Spleen (tissue), 11 donors: ENCODE data around the gene MZF1. TPM values are rescaled to one million over a fixed set of nuclear protein-coding genes. Genes with fewer than 3 reads are reported as not detected.

Experiments used
- DNase-seq: peaks from one replicate; pipeline ENCODE4 v3.0.0-alpha.2; 2020
- H3K27ac ChIP-seq, 8 donors: fragments of 200-600 bp; sonication (generic) in 7 of 8; 1 replicate in 4 of 8; 2 replicates in 4 of 8; pipeline versions ENCODE4 v1.5.0 to v1.8.0; 2016 to 2021; ENCODE audit warnings: inconsistent platforms in 4 of 8, mild to moderate bottlenecking in 4 of 8, moderate library complexity in 1 of 8
- H3K27me3 ChIP-seq, 7 donors: fragments of 200-600 bp; sonication (generic) in 6 of 7; replicated peaks in 1 of 7; 1 replicate in 4 of 7; 2 replicates in 3 of 7; pipeline versions ENCODE4 v1.5.0 to v1.8.0; 2016 to 2021; ENCODE audit warnings: inconsistent platforms in 3 of 7, mild to moderate bottlenecking in 1 of 7
- H3K36me3 ChIP-seq, 6 donors: fragments of 200-600 bp; sonication (generic) in 5 of 6; 1 replicate in 4 of 6; 2 replicates in 2 of 6; pipeline versions ENCODE4 v1.5.0 to v1.8.0; 2016 to 2021; ENCODE audit warnings: inconsistent platforms in 2 of 6
- H3K4me1 ChIP-seq, 6 donors: fragments of 200-600 bp; sonication (generic) in 5 of 6; 1 replicate in 3 of 6; 2 replicates in 3 of 6; pipeline versions ENCODE4 v1.5.0 to v1.8.0; 2016 to 2021; ENCODE audit warnings: inconsistent platforms in 3 of 6
- H3K4me3 ChIP-seq, 8 donors: fragments of 200-600 bp; sonication (generic) in 7 of 8; 1 replicate in 4 of 8; 2 replicates in 4 of 8; pipeline versions ENCODE4 v1.5.0 to v1.8.0; 2016 to 2021; ENCODE audit warnings: inconsistent platforms in 4 of 8, mild to moderate bottlenecking in 4 of 8, moderate library complexity in 2 of 8
- H3K9me3 ChIP-seq, 8 donors: fragments of 200-600 bp; sonication (generic) in 7 of 8; 1 replicate in 4 of 8; 2 replicates in 4 of 8; pipeline versions ENCODE4 v1.5.0 to v1.8.0; 2016 to 2021; ENCODE audit warnings: inconsistent platforms in 4 of 8
- CTCF ChIP-seq, 11 experiments: fragments of 200-600 bp in 7 of 11; fragments of 450-650 bp in 4 of 11; sonication (generic) in 4 of 11; IDR thresholded peaks in 8 of 11; conservative IDR thresholded peaks in 3 of 11; 1 replicate in 7 of 11; 2 replicates in 4 of 11; pipeline versions ENCODE4 v1.4.0 to v1.8.0; 2016 to 2021; ENCODE audit warnings: antibody characterized with exemption in 11 of 11, inconsistent platforms in 4 of 11, mild to moderate bottlenecking in 1 of 11
- POLR2A ChIP-seq, 3 donors: fragments of 450-650 bp; IDR thresholded peaks; one replicate each; pipeline ENCODE4 v1.5.1; 2017; ENCODE audit warnings: antibody characterized with exemption in 3 of 3, mild to moderate bottlenecking in 1 of 3
- POLR2AphosphoS5 ChIP-seq, 3 donors: sonication (generic); formaldehyde crosslinking; IDR thresholded peaks; one replicate each; pipeline ENCODE4 v1.5.1; 2017; ENCODE audit warnings: antibody characterized with exemption in 3 of 3
- WGBS, 5 donors: extraction: QIAGEN DNeasy Blood & Tissue Kit in 3 of 5; methylation state at CpG; one replicate each; pipeline versions ENCODE4 v1.1.5 to v1.1.7; 2013 to 2018; 5-methylcytosine and 5-hydroxymethylcytosine counted together
- intact Hi-C: fragments of 100-400 bp; cut with DNase I; formaldehyde crosslinking; loops from one replicate; pipeline ENCODE4 v1.15.0; 2023; ENCODE audit warnings: low total_unique reads
- microRNA-seq, 3 donors: library from miRNA; unstranded; fragments of <30 nt; microRNA quantifications; one replicate each; pipeline versions ENCODE4 to v1.1.0, GENCODE V29; 2019 to 2020
- polyA plus RNA-seq, 3 donors: library from polyadenylated mRNA; stranded (reverse); fragments of 200-250 nt; gene quantifications; one replicate each; pipeline ENCODE4 v1.2.1, GENCODE V29; 2013
- small RNA-seq, 4 donors: library from RNA; depleted of rRNA; stranded (forward); fragments of <200 nt; gene quantifications; one replicate each; pipeline ENCODE3, GENCODE V24; 2016
- total RNA-seq, 7 donors: library from RNA; depleted of rRNA in 3 of 7; stranded (reverse); fragments of >200 nt in 3 of 7; fragmentation: NEBNext Ultra II Directional in 4 of 7; extraction: Animal tissue kit (Norgen Biotek cat#: 25700) in 4 of 7; gene quantifications; one replicate each; pipeline versions ENCODE4 v1.1.0 to v1.2.1, GENCODE V29; 2016 to 2021
- donor health status: healthy with polysubstance abuse.
- donor health status: DM: no; HTN: no; CAD: no; lungs with moderate emphysema.
- donor health status: DM: no; HTN: no; CAD: no.
- donor health status: Bipolar disorder and iron deficiency.
- donor health status: healthy.
- donor health status: DM: no; HTN: no; CAD: no.
- donor health status: DM: yes; HTN: yes; CAD: no.

The MZF1 gene
- total and polyA plus RNA-seq, 10 donors, result 13.2 to 41.6 (median 35.6) TPM

- H3K9me3 ChIP-seq, result peaks cover 0 to under 1% (median 0%) of the 10 kb centered on the region in 8 donors
- H3K4me3 ChIP-seq, result peak overlapping the region; percentile 21 to 74 (median 40)
- H3K4me1 ChIP-seq, result peaks cover 22 to 59% (median 52%) of the 10 kb centered on the region in 6 donors
- peak; percentile 85 to 90 (median 89) for TF ChIP-seq POLR2AphosphoS5 (IDR thresholded peaks at IDR 0.05)
- TF ChIP-seq CTCF (IDR thresholded peaks at IDR 0.05 in 8 of 11, conservative IDR thresholded peaks at IDR 0.05 in 3 of 11), result peak; percentile 80 to 98 (median 97)
- TF ChIP-seq POLR2A (IDR thresholded peaks at IDR 0.05), result no peak
- intact Hi-C loops, result no loop called here
- peaks cover 3 to 34% (median 17%) of the 10 kb centered on the region in 6 donors for H3K36me3 ChIP-seq
- H3K27ac ChIP-seq, result peak overlapping the region in 7 of 8 donors; percentile 55 to 77 (median 64)
- H3K27me3 ChIP-seq, result no peaks in the 10 kb centered on the region
- peak; percentile 97 for DNase-seq
- WGBS, 5 donors, result 10 to 20% (median 12%) methylated on average over 53 to 66 of the region's 66 CpGs
Observed at GRCh38 chr19:58513694-58514563, 59.2 kb downstream of the MZF1 start.

GRCh38 chr19:58513213-58513693 lies 59.9 kb downstream of the MZF1 start:
- 77 to 91% (median 85%) methylated on average over 6 to 10 of the region's 10 CpGs for WGBS, 5 donors
- H3K9me3 ChIP-seq, result peaks cover 0 to 6% (median 0%) of the 10 kb centered on the region in 8 donors
- TF ChIP-seq CTCF (IDR thresholded peaks at IDR 0.05 in 8 of 11, conservative IDR thresholded peaks at IDR 0.05 in 3 of 11) (no peak), POLR2AphosphoS5 (IDR thresholded peaks at IDR 0.05) (no peak), POLR2A (IDR thresholded peaks at IDR 0.05) (no peak)
- no peaks in the 10 kb centered on the region for H3K27me3 ChIP-seq
- H3K4me3 ChIP-seq, result peak overlapping the region in 1 of 8 donors; percentile 74
- intact Hi-C loops, result no loop called here
- H3K27ac ChIP-seq, result peak overlapping the region in 6 of 8 donors; percentile 55 to 77 (median 68)
- H3K4me1 ChIP-seq, result peaks cover 16 to 53% (median 45%) of the 10 kb centered on the region in 6 donors
- H3K36me3 ChIP-seq, result peaks cover 3 to 34% (median 17%) of the 10 kb centered on the region in 6 donors
- no peak for DNase-seq

Small RNAs within 50 kb of the gene (microRNA-seq; reads per million reads assigned to microRNA genes)
- 0 to 0.70 (median 0.36) reads per million in 3 donors for gene MIR6807

Small RNAs within 50 kb of the gene (small RNA-seq; reads per million reads assigned to genes)
- gene MIR6807 (0 reads per million in 4 donors), gene RN7SL525P (0 reads per million in 4 donors)

Other genes with a start within 250 kb of the MZF1 start
- 1 to 10 TPM; 2.7 to 3.9 (median 3.0) TPM for gene ZSCAN22, start 246.3 kb downstream of the MZF1 start, total RNA-seq
- gene ZSCAN22, start 246.3 kb downstream of the MZF1 start, polyA plus RNA-seq, result under 1 TPM; 0.48 to 0.86 (median 0.55) TPM
- gene A1BG, start 219.8 kb downstream of the MZF1 start, total RNA-seq, result 10 to 100 TPM; 10.8 to 49.9 (median 14.2) TPM
- 10 to 100 TPM; 39.4 to 76.5 (median 73.8) TPM for gene A1BG, start 219.8 kb downstream of the MZF1 start, polyA plus RNA-seq
- 1 to 10 TPM in 5 of 7 donors, under 1 TPM in 2; 0.44 to 3.0 (median 1.3) TPM for gene ZNF497, start 210.6 kb downstream of the MZF1 start, total RNA-seq
- gene ZNF497, start 210.6 kb downstream of the MZF1 start, polyA plus RNA-seq, result under 1 TPM; 0.59 to 0.74 (median 0.61) TPM
- gene ZNF837, start 192.3 kb downstream of the MZF1 start, total RNA-seq, result 1 to 10 TPM; 2.2 to 6.1 (median 3.2) TPM
- gene ZNF837, start 192.3 kb downstream of the MZF1 start, polyA plus RNA-seq, result 1 to 10 TPM; 3.2 to 4.4 (median 3.2) TPM
- 1,000 to 10,000 TPM in 4 of 7 donors, 100 to 1,000 TPM in 3; 712 to 1,400 (median 1,083) TPM for gene RPS5, start 186.1 kb downstream of the MZF1 start, total RNA-seq
- gene RPS5, start 186.1 kb downstream of the MZF1 start, polyA plus RNA-seq, result 1,000 to 10,000 TPM; 1,850 to 2,466 (median 2,373) TPM
- gene RNF225, start 177.7 kb downstream of the MZF1 start, total RNA-seq, result not detected
- gene RNF225, start 177.7 kb downstream of the MZF1 start, polyA plus RNA-seq, result not detected
- 10 to 100 TPM in 3 of 7 donors, 1 to 10 TPM in 4; 6.7 to 11.2 (median 9.4) TPM for gene ZNF584, start 164.7 kb downstream of the MZF1 start, total RNA-seq
- 1 to 10 TPM; 2.3 to 3.4 (median 2.5) TPM for gene ZNF584, start 164.7 kb downstream of the MZF1 start, polyA plus RNA-seq
- 10 to 100 TPM in 2 of 7 donors, 1 to 10 TPM in 5; 4.2 to 10.9 (median 6.6) TPM for gene ZNF132, start 133.2 kb downstream of the MZF1 start, total RNA-seq
- 1 to 10 TPM in 2 of 3 donors, under 1 TPM in 1; 0.96 to 1.1 (median 1.0) TPM for gene ZNF132, start 133.2 kb downstream of the MZF1 start, polyA plus RNA-seq
- 10 to 100 TPM in 2 of 7 donors, 1 to 10 TPM in 5; 7.3 to 12.5 (median 8.3) TPM for gene ZNF324B, start 121.7 kb downstream of the MZF1 start, total RNA-seq
- 1 to 10 TPM in 2 of 3 donors, under 1 TPM in 1; 0.98 to 3.3 (median 1.5) TPM for gene ZNF324B, start 121.7 kb downstream of the MZF1 start, polyA plus RNA-seq
- 10 to 100 TPM; 11.0 to 19.8 (median 14.2) TPM for gene ZNF324, start 106.3 kb downstream of the MZF1 start, total RNA-seq
- gene ZNF324, start 106.3 kb downstream of the MZF1 start, polyA plus RNA-seq, result 1 to 10 TPM; 1.5 to 4.6 (median 2.1) TPM
- 10 to 100 TPM in 6 of 7 donors, 1 to 10 TPM in 1; 9.8 to 18.8 (median 11.3) TPM for gene ZNF446, start 97.0 kb downstream of the MZF1 start, total RNA-seq
- 10 to 100 TPM in 2 of 3 donors, 1 to 10 TPM in 1; 7.1 to 13.2 (median 12.6) TPM for gene ZNF446, start 97.0 kb downstream of the MZF1 start, polyA plus RNA-seq
- gene SLC27A5, start 61.3 kb downstream of the MZF1 start, total RNA-seq, result 10 to 100 TPM in 1 of 7 donors, 1 to 10 TPM in 6; 6.0 to 12.3 (median 7.2) TPM
- 10 to 100 TPM; 14.0 to 26.8 (median 14.9) TPM for gene SLC27A5, start 61.3 kb downstream of the MZF1 start, polyA plus RNA-seq
- gene ZBTB45, start 53.5 kb downstream of the MZF1 start, total RNA-seq, result 10 to 100 TPM; 11.1 to 16.0 (median 13.0) TPM
- 1 to 10 TPM; 4.0 to 8.8 (median 4.4) TPM for gene ZBTB45, start 53.5 kb downstream of the MZF1 start, polyA plus RNA-seq
- 100 to 1,000 TPM; 216 to 294 (median 232) TPM for gene TRIM28, start 29.3 kb downstream of the MZF1 start, total RNA-seq
- gene TRIM28, start 29.3 kb downstream of the MZF1 start, polyA plus RNA-seq, result 100 to 1,000 TPM; 181 to 233 (median 183) TPM
- gene CHMP2A, start 18.2 kb downstream of the MZF1 start, total RNA-seq, result 100 to 1,000 TPM in 3 of 7 donors, 10 to 100 TPM in 4; 79.9 to 115 (median 89.9) TPM
- 100 to 1,000 TPM; 112 to 124 (median 121) TPM for gene CHMP2A, start 18.2 kb downstream of the MZF1 start, polyA plus RNA-seq
- gene UBE2M, start 14.7 kb downstream of the MZF1 start, total RNA-seq, result 10 to 100 TPM; 19.1 to 66.9 (median 44.0) TPM
- 10 to 100 TPM; 33.2 to 47.3 (median 36.9) TPM for gene UBE2M, start 14.7 kb downstream of the MZF1 start, polyA plus RNA-seq